Small intestine (tissue), 7 donors: ENCODE data around the gene CAMK2A. TPM values are rescaled to one million over a fixed set of nuclear protein-coding genes. Genes with fewer than 3 reads are reported as not detected.

ENCODE experiments used
- DNase-seq, 2 donors: peaks; one replicate each; pipeline versions ENCODE4 v3.0.0 to v3.0.0-alpha.2; 2013
- FAIRE-seq: peaks from 2 replicates; lab custom pipeline; 2012; peaks lifted over from hg19 to GRCh38; lab: Jason Lieb, UNC
- H3K27ac ChIP-seq, 3 donors: one replicate each; pipeline ENCODE4 v1.5.1; 2013; ENCODE audit warnings: low read length in 2 of 3, mild to moderate bottlenecking in 2 of 3, control low read depth in 1 of 3, inconsistent platforms in 1 of 3, low read depth in 1 of 3, moderate library complexity in 1 of 3
- H3K27me3 ChIP-seq, 3 donors: one replicate each; pipeline ENCODE4 v1.6.1; 2013; ENCODE audit warnings: low read length in 3 of 3, inconsistent platforms in 1 of 3; ENCODE audit not compliant: control insufficient read depth in 3 of 3, insufficient read depth in 3 of 3
- H3K36me3 ChIP-seq, 3 donors: one replicate each; pipeline ENCODE4 v1.6.1; 2013; ENCODE audit warnings: low read length in 3 of 3, inconsistent platforms in 1 of 3, low read depth in 1 of 3, mild to moderate bottlenecking in 1 of 3, moderate library complexity in 1 of 3; ENCODE audit not compliant: control insufficient read depth in 3 of 3, insufficient read depth in 2 of 3
- H3K4me1 ChIP-seq, 3 donors: one replicate each; pipeline ENCODE4 v1.6.1; 2013; ENCODE audit warnings: low read length in 2 of 3, inconsistent platforms in 1 of 3, low read depth in 1 of 3, mild to moderate bottlenecking in 1 of 3, moderate library complexity in 1 of 3; ENCODE audit not compliant: control insufficient read depth in 3 of 3, insufficient read depth in 2 of 3
- H3K4me3 ChIP-seq, 3 donors: one replicate each; pipeline ENCODE4 v1.5.1; 2013; ENCODE audit warnings: low read length in 3 of 3, control low read depth in 1 of 3, inconsistent platforms in 1 of 3, low read depth in 1 of 3, mild to moderate bottlenecking in 1 of 3, moderate library complexity in 1 of 3
- H3K9me3 ChIP-seq, 2 donors: one replicate each; pipeline ENCODE4 v1.6.1; 2013; ENCODE audit warnings: low read depth in 1 of 2, low read length in 1 of 2; ENCODE audit not compliant: control insufficient read depth in 2 of 2, insufficient read depth in 1 of 2
- WGBS, 3 donors: extraction: QIAGEN DNeasy Blood & Tissue Kit; methylation state at CpG; one replicate each; pipeline ENCODE4 v1.1.7; 2013; 5-methylcytosine and 5-hydroxymethylcytosine counted together
- polyA plus RNA-seq, 4 donors: library from polyadenylated mRNA; stranded (reverse) in 3 of 4; unstranded in 1 of 4; fragments of 200-250 nt in 3 of 4; fragments of 120-200 nt in 1 of 4; gene quantifications; one replicate each; pipeline versions ENCODE4 v1.2.1 to v1.2.3, GENCODE V29; 2013
- donor health status: healthy with polysubstance abuse.
- donor health status: control.
- donor health status: control.
- donor health status: Bipolar disorder and iron deficiency.
- donor health status: healthy.

CAMK2A gene
- polyA plus RNA-seq, 4 donors, result 0.46 to 0.52 TPM; not detected in 2

DNA sequence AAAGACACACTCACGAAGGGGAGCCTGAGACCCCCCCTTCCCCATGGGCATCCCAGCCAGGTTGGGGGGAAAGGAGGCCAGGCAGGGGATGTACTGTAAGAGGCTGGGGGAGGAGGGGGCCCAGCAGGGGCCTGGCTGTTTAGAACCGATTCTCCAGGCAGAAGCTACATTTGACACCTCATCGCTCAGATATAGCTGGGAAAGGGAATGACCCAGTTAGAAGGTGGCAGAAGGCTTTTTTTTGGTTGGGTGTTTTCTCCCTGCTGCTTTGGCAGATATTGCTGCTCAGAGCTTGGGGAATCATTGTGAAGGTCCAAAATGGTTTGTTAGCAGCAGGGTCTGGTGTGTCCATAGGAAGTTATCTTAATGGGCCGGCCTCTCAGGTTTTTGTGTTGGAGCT lies 117.0 kb downstream of the CAMK2A start:
- Histone ChIP-seq H3K27me3 (no peaks in the 10 kb centered on the region), H3K9me3 (no peaks in the 10 kb centered on the region), H3K36me3 (peaks cover 0 to 89% (median 0%) of the 10 kb centered on the region in 3 donors), H3K4me3 (no peak overlapping the region), H3K27ac (peak overlapping the region in 1 of 3 donors; percentile 59), H3K4me1 (peaks cover 0 to 63% (median 9%) of the 10 kb centered on the region in 3 donors)
- FAIRE-seq (no peak), DNase-seq (no peak)
- 61 to 80% (median 68%) methylated on average over 4 of the region's 4 CpGs for WGBS, 3 donors

GRCh38 chr5:150172145-150172544 lies 117.4 kb downstream of the CAMK2A start:
- no peaks in the 10 kb centered on the region for H3K9me3 ChIP-seq
- H3K4me1 ChIP-seq, result peaks cover 0 to 59% (median 9%) of the 10 kb centered on the region in 3 donors
- 18 to 43% (median 32%) methylated on average over 1 of the region's 1 CpG for WGBS, 3 donors
- no peak overlapping the region for H3K4me3 ChIP-seq
- FAIRE-seq (no peak), DNase-seq (peak in 1 of 2 donors; percentile 63)
- H3K36me3 ChIP-seq, result peaks cover 0 to 89% (median 0%) of the 10 kb centered on the region in 3 donors
- H3K27me3 ChIP-seq, result no peaks in the 10 kb centered on the region
- H3K27ac ChIP-seq, result peak overlapping the region in 2 of 3 donors; percentile 12 to 59

Other genes starting within 250 kb of the CAMK2A start
- gene CSF1R, start 203.2 kb downstream of the CAMK2A start, polyA plus RNA-seq, result 10 to 100 TPM in 1 of 4 donors, 1 to 10 TPM in 3; 4.1 to 31.1 (median 6.1) TPM
- gene PDGFRB, start 133.9 kb downstream of the CAMK2A start, polyA plus RNA-seq, result 10 to 100 TPM in 2 of 4 donors, 1 to 10 TPM in 1, under 1 TPM in 1; 0.45 to 31.6 (median 11.8) TPM
- gene CDX1, start 123.0 kb downstream of the CAMK2A start, polyA plus RNA-seq, result 100 to 1,000 TPM; 205 to 308 (median 228) TPM
- 1 to 10 TPM in 3 of 4 donors, under 1 TPM in 1; 0.81 to 7.1 (median 2.2) TPM for gene SLC6A7, start 99.7 kb downstream of the CAMK2A start, polyA plus RNA-seq
- gene ARSI, start 13.1 kb upstream of the CAMK2A start, polyA plus RNA-seq, result 1 to 10 TPM in 1 of 4 donors, under 1 TPM in 1, not detected in 2; 0.40 to 1.4 TPM
- gene TCOF1, start 67.9 kb upstream of the CAMK2A start, polyA plus RNA-seq, result 10 to 100 TPM; 18.3 to 29.7 (median 20.6) TPM
- 100 to 1,000 TPM; 288 to 939 (median 754) TPM for gene CD74, start 123.1 kb upstream of the CAMK2A start, polyA plus RNA-seq
- 1,000 to 10,000 TPM; 2,525 to 5,825 (median 4,194) TPM for gene RPS14, start 160.0 kb upstream of the CAMK2A start, polyA plus RNA-seq
- 10 to 100 TPM in 3 of 4 donors, 1 to 10 TPM in 1; 7.4 to 44.5 (median 21.0) TPM for gene NDST1, start 218.4 kb upstream of the CAMK2A start, polyA plus RNA-seq